Measurements from ENCODE around the gene MRPL1. TPM values are rescaled to one million over a fixed set of nuclear protein-coding genes. Genes with fewer than 3 reads are reported as not detected.
"Not testable (repeated sequence)": the region's sequence is repeated elsewhere in the genome, so short reads cannot be mapped to it uniquely, and the experiment has no call there.

MRPL1 gene
- total RNA-seq, 2 donors from 2014 or later = 12.2 to 23.4 TPM

GRCh38 chr4:77931452-77932135, 69.0 kb downstream of the MRPL1 start:
- DNase-seq (no peak), ATAC-seq (no peak)
- Histone ChIP-seq H3K9me3 (no peaks in the 10 kb centered on the region), H3K27ac (no peak overlapping the region), H3K4me1 (peaks cover 9% of the 10 kb centered on the region), H3K27me3 (no peaks in the 10 kb centered on the region), H3K4me3 (no peak overlapping the region), H3K36me3 (replicated peaks in 1 of 2; ENCODE audit: insufficient read depth in 1 of 2, low read depth in 2 of 2) (no peaks in the 10 kb centered on the region)
- TF ChIP-seq CTCF (IDR thresholded peaks at IDR 0.05) (no peak), POLR2A (IDR thresholded peaks at IDR 0.05) (no peak)
- WGBS, 2 donors = 79 to 90% methylated on average over 9 of the region's 9 CpGs
- intact Hi-C loops (cut with DNase I) = no loop called here

GRCh38 chr4:77938560-77938959, 75.9 kb downstream of the MRPL1 start:
- no peak for TF ChIP-seq CTCF (IDR thresholded peaks at IDR 0.05)
- no peak for TF ChIP-seq POLR2A (IDR thresholded peaks at IDR 0.05)
- Histone ChIP-seq H3K27ac (no peak overlapping the region), H3K4me1 (no peaks in the 10 kb centered on the region), H3K4me3 (no peak overlapping the region), H3K36me3 (replicated peaks in 1 of 2; ENCODE audit: insufficient read depth in 1 of 2, low read depth in 2 of 2) (no peaks in the 10 kb centered on the region), H3K27me3 (no peaks in the 10 kb centered on the region), H3K9me3 (no peaks in the 10 kb centered on the region)
- WGBS, 2 donors = 93 to 100% methylated on average over 1 of the region's 1 CpG
- no peak for ATAC-seq
- intact Hi-C loops (cut with DNase I) = no loop called here
- DNase-seq = no peak

GRCh38 chr4:77945929-77946328, 83.3 kb downstream of the MRPL1 start:
- H3K4me3 ChIP-seq; ATAC-seq; H3K9me3 ChIP-seq; H3K27ac ChIP-seq; H3K27me3 ChIP-seq; H3K36me3 ChIP-seq (replicated peaks in 1 of 2; ENCODE audit: insufficient read depth in 1 of 2, low read depth in 2 of 2); intact Hi-C loops (cut with DNase I); DNase-seq; H3K4me1 ChIP-seq: not testable (repeated sequence)
- WGBS, 2 donors = 91 to 97% methylated on average over 10 of the region's 10 CpGs

GRCh38 chr4:77950203-77950602, 87.6 kb downstream of the MRPL1 start:
- H3K27ac ChIP-seq = no peak overlapping the region
- DNase-seq = no peak
- H3K36me3 ChIP-seq (replicated peaks in 1 of 2; ENCODE audit: insufficient read depth in 1 of 2, low read depth in 2 of 2) = peaks cover 0 to 9% of the 10 kb centered on the region in 2 donors
- no peak for ATAC-seq
- H3K27me3 ChIP-seq = no peaks in the 10 kb centered on the region
- H3K4me1 ChIP-seq = no peaks in the 10 kb centered on the region
- 90 to 93% methylated on average over 1 of the region's 1 CpG for WGBS, 2 donors
- no peak overlapping the region for H3K4me3 ChIP-seq
- peaks cover 0 to 2% (median 0%) of the 10 kb centered on the region in 3 donors for H3K9me3 ChIP-seq
- intact Hi-C loops (cut with DNase I) = no loop called here
- TF ChIP-seq POLR2A (IDR thresholded peaks at IDR 0.05) (no peak), CTCF (IDR thresholded peaks at IDR 0.05) (no peak)

GRCh38 chr4:77952457-77952856, 89.8 kb downstream of the MRPL1 start:
- Histone ChIP-seq H3K36me3 (replicated peaks in 1 of 2; ENCODE audit: insufficient read depth in 1 of 2, low read depth in 2 of 2) (peaks cover 0 to 9% of the 10 kb centered on the region in 2 donors), H3K27me3 (no peaks in the 10 kb centered on the region), H3K4me1 (no peaks in the 10 kb centered on the region), H3K9me3 (no peaks in the 10 kb centered on the region), H3K27ac (no peak overlapping the region), H3K4me3 (no peak overlapping the region)
- TF ChIP-seq POLR2A (IDR thresholded peaks at IDR 0.05) = no peak
- no peak for TF ChIP-seq CTCF (IDR thresholded peaks at IDR 0.05)
- intact Hi-C loops (cut with DNase I) = no loop called here
- ATAC-seq (no peak), DNase-seq (no peak)
- WGBS, 2 donors = 73 to 74% methylated on average over 5 of the region's 5 CpGs

Data from body of pancreas (tissue), 4 donors.